ENCODE measurements around the gene ZNF607.
"Not testable (repeated sequence)": the region's sequence is repeated elsewhere in the genome, so short reads cannot be mapped to it uniquely, and the experiment has no call there.

The ZNF607 gene

GRCh38 chr19:37719111-37719926, at the start of gene ZNF607:
TSS of gene ZNF607 (minus strand) at chr19:37719761. CDS start at chr19:37711618, 8,143 bp downstream.
- no peaks in the 10 kb centered on the region for H3K9me3 Mint-ChIP-seq
- peak; percentile 80 to 93 for DNase-seq (ENCODE audit: low spot score in 2 of 2)
- peak within 1 kb of the TSS; percentile 84 for H3K4me3 Mint-ChIP-seq
- H3K36me3 Mint-ChIP-seq = peaks cover 18% of the 10 kb centered on the region
- ATAC-seq = peak; percentile 96
- H3K27ac Mint-ChIP-seq = peak within 1 kb of the TSS; percentile 93
- H3K4me1 Mint-ChIP-seq = peaks cover 10% of the 10 kb centered on the region

GRCh38 chr19:37763488-37763887, 43.9 kb upstream of the ZNF607 start:
- no peaks in the 10 kb centered on the region for H3K9me3 Mint-ChIP-seq
- peaks cover 78% of the 10 kb centered on the region for H3K36me3 Mint-ChIP-seq
- DNase-seq (ENCODE audit: low spot score in 2 of 2) (no peak), ATAC-seq (peak; percentile 93)
- peak overlapping the region; percentile 43 for H3K27ac Mint-ChIP-seq
- H3K4me1 Mint-ChIP-seq = no peaks in the 10 kb centered on the region
- no peak overlapping the region for H3K4me3 Mint-ChIP-seq

- not testable (repeated sequence) for DNase-seq (ENCODE audit: low spot score in 2 of 2); H3K4me1 Mint-ChIP-seq; H3K4me3 Mint-ChIP-seq; H3K27ac Mint-ChIP-seq; H3K9me3 Mint-ChIP-seq; ATAC-seq
- peaks cover 46% of the 10 kb centered on the region for H3K36me3 Mint-ChIP-seq
Observed at GRCh38 chr19:37757683-37758082, 38.1 kb upstream of the ZNF607 start.

- Mint-ChIP-seq H3K36me3 (peaks cover 23% of the 10 kb centered on the region), H3K4me1 (no peaks in the 10 kb centered on the region), H3K9me3 (peaks cover 28% of the 10 kb centered on the region), H3K27ac (no peak overlapping the region), H3K4me3 (no peak overlapping the region)
- ATAC-seq (no peak), DNase-seq (ENCODE audit: low spot score in 2 of 2) (no peak)
Observed at GRCh38 chr19:37738371-37738770, 18.8 kb upstream of the ZNF607 start.

GRCh38 chr19:37725181-37725580, 5.6 kb upstream of the ZNF607 start:
- H3K4me1 Mint-ChIP-seq = no peaks in the 10 kb centered on the region
- no peak for DNase-seq (ENCODE audit: low spot score in 2 of 2)
- no peak for ATAC-seq
- peaks cover 5% of the 10 kb centered on the region for H3K9me3 Mint-ChIP-seq
- no peak overlapping the region for H3K27ac Mint-ChIP-seq
- H3K36me3 Mint-ChIP-seq = no peaks in the 10 kb centered on the region
- H3K4me3 Mint-ChIP-seq = no peak overlapping the region

GRCh38 chr19:37719927-37720265, 335 bp upstream of the ZNF607 start:
- H3K27ac Mint-ChIP-seq = peak overlapping the region; percentile 93
- H3K4me1 Mint-ChIP-seq = peaks cover 10% of the 10 kb centered on the region
- H3K36me3 Mint-ChIP-seq = peaks cover 15% of the 10 kb centered on the region
- H3K4me3 Mint-ChIP-seq = peak overlapping the region; percentile 84
- ATAC-seq (no peak), DNase-seq (ENCODE audit: low spot score in 2 of 2) (no peak)
- H3K9me3 Mint-ChIP-seq = no peaks in the 10 kb centered on the region

- Mint-ChIP-seq H3K4me3 (peak overlapping the region; percentile 84), H3K27ac (peak overlapping the region; percentile 93), H3K4me1 (peaks cover 10% of the 10 kb centered on the region), H3K36me3 (peaks cover 28% of the 10 kb centered on the region), H3K9me3 (no peaks in the 10 kb centered on the region)
- ATAC-seq (no peak), DNase-seq (ENCODE audit: low spot score in 2 of 2) (no peak)
Observed at GRCh38 chr19:37718304-37718703, 1.3 kb downstream of the ZNF607 start.

- ATAC-seq (no peak), DNase-seq (ENCODE audit: low spot score in 2 of 2) (no peak)
- no peaks in the 10 kb centered on the region for H3K9me3 Mint-ChIP-seq
- H3K36me3 Mint-ChIP-seq = peaks cover 28% of the 10 kb centered on the region
- H3K4me3 Mint-ChIP-seq = no peak overlapping the region
- H3K4me1 Mint-ChIP-seq = peaks cover 10% of the 10 kb centered on the region
- H3K27ac Mint-ChIP-seq = no peak overlapping the region
Observed at GRCh38 chr19:37716140-37716539, 3.4 kb downstream of the ZNF607 start.

- DNase-seq (ENCODE audit: low spot score in 2 of 2) (no peak), ATAC-seq (no peak)
- Mint-ChIP-seq H3K9me3 (peaks cover 16% of the 10 kb centered on the region), H3K36me3 (peaks cover 67% of the 10 kb centered on the region), H3K4me1 (no peaks in the 10 kb centered on the region), H3K27ac (no peak overlapping the region), H3K4me3 (no peak overlapping the region)
Observed at GRCh38 chr19:37706052-37706605, 13.4 kb downstream of the ZNF607 start.

- H3K27ac Mint-ChIP-seq = no peak overlapping the region
- H3K4me3 Mint-ChIP-seq = no peak overlapping the region
- peaks cover 19% of the 10 kb centered on the region for H3K36me3 Mint-ChIP-seq
- DNase-seq (ENCODE audit: low spot score in 2 of 2) (no peak), ATAC-seq (no peak)
- H3K4me1 Mint-ChIP-seq = no peaks in the 10 kb centered on the region
- peaks cover 38% of the 10 kb centered on the region for H3K9me3 Mint-ChIP-seq
Observed at GRCh38 chr19:37699057-37699456, 20.5 kb downstream of the ZNF607 start.

GRCh38 chr19:37698216-37698615, 21.3 kb downstream of the ZNF607 start:
- peaks cover 38% of the 10 kb centered on the region for H3K9me3 Mint-ChIP-seq
- ATAC-seq = no peak
- DNase-seq (ENCODE audit: low spot score in 2 of 2) = no peak
- no peak overlapping the region for H3K4me3 Mint-ChIP-seq
- H3K27ac Mint-ChIP-seq = no peak overlapping the region
- no peaks in the 10 kb centered on the region for H3K4me1 Mint-ChIP-seq
- H3K36me3 Mint-ChIP-seq = peaks cover 18% of the 10 kb centered on the region

- DNase-seq (ENCODE audit: low spot score in 2 of 2) (no peak), ATAC-seq (no peak)
- H3K4me3 Mint-ChIP-seq = no peak overlapping the region
- no peak overlapping the region for H3K27ac Mint-ChIP-seq
- peaks cover 16% of the 10 kb centered on the region for H3K36me3 Mint-ChIP-seq
- H3K9me3 Mint-ChIP-seq = peaks cover 27% of the 10 kb centered on the region
- H3K4me1 Mint-ChIP-seq = peaks cover 8% of the 10 kb centered on the region
Observed at GRCh38 chr19:37695144-37695899, 24.2 kb downstream of the ZNF607 start.

- peaks cover 11% of the 10 kb centered on the region for H3K9me3 Mint-ChIP-seq
- peak overlapping the region; percentile 95 for H3K4me3 Mint-ChIP-seq
- H3K4me1 Mint-ChIP-seq = peaks cover 8% of the 10 kb centered on the region
Observed at GRCh38 chr19:37692956-37693620, 26.5 kb downstream of the ZNF607 start.

GRCh38 chr19:37691881-37692504, 27.6 kb downstream of the ZNF607 start:
- DNase-seq (ENCODE audit: low spot score in 2 of 2) (peak; percentile 58 to 78), ATAC-seq (peak; percentile 95)
- peaks cover 6% of the 10 kb centered on the region for H3K36me3 Mint-ChIP-seq
- peak overlapping the region; percentile 95 for H3K4me3 Mint-ChIP-seq
- H3K9me3 Mint-ChIP-seq = peaks cover 6% of the 10 kb centered on the region
- H3K4me1 Mint-ChIP-seq = peaks cover 8% of the 10 kb centered on the region
- peak overlapping the region; percentile 96 for H3K27ac Mint-ChIP-seq

More at GRCh38 chr19:37692956-37693620, 26.5 kb downstream of the ZNF607 start:
- DNase-seq (ENCODE audit: low spot score in 2 of 2) (no peak), ATAC-seq (no peak)
- Mint-ChIP-seq H3K36me3 (peaks cover 6% of the 10 kb centered on the region), H3K27ac (no peak overlapping the region)

- Mint-ChIP-seq H3K27ac (no peak overlapping the region), H3K4me3 (no peak overlapping the region), H3K4me1 (no peaks in the 10 kb centered on the region), H3K9me3 (peaks cover 11% of the 10 kb centered on the region), H3K36me3 (no peaks in the 10 kb centered on the region)
- no peak for DNase-seq (ENCODE audit: low spot score in 2 of 2)
- ATAC-seq = no peak
Observed at GRCh38 chr19:37683520-37683919, 36.0 kb downstream of the ZNF607 start.
